ENCODE results near the gene DCTD. TPM values are rescaled to one million over a fixed set of nuclear protein-coding genes. Genes with fewer than 3 reads are reported as not detected.

The DCTD gene
- total and polyA plus RNA-seq, 10 of the 15 experiments (the other 5 are each of a cell fraction or from before 2014, with no cell fraction given): 37.8 to 137 (median 92.1) TPM

- TF ChIP-seq STAT1 (conservative IDR thresholded peaks at IDR 0.05): no peak
- TF ChIP-seq ASH2L (IDR thresholded peaks at IDR 0.05; ENCODE audit: borderline replicate concordance, low read depth): no peak
- TF ChIP-seq LARP7 (IDR thresholded peaks at IDR 0.05): no peak
- TF ChIP-seq NFYA (IDR thresholded peaks at IDR 0.05; ENCODE audit: borderline replicate concordance, low read depth, low read length): no peak
Observed at GRCh38 chr4:182944484-182945213, 27.5 kb upstream of the DCTD start (continued).

GRCh38 chr4:182939680-182940079 is 22.5 kb upstream of the DCTD start:
- ChIA-PET POLR2A (interaction anchor here (1.0 kb wide), 1 partner anchor 36 kb away, joined by 3 read pairs; no protein-coding TSS in a partner anchor), CTCF (interaction anchor here (0.5 to 5.5 kb wide), 14 partner anchors 10 to 324 kb away, joined by 3 to 159 read pairs (median 8); no protein-coding TSS in a partner anchor), SMC1A (ENCODE audit: uncharacterized antibody, unreplicated experiment) (interaction anchor here (0.9 to 5.5 kb wide), 11 partner anchors 14 to 468 kb away, joined by 3 to 66 read pairs (median 9); no protein-coding TSS in a partner anchor), RAD21 (ENCODE audit: unreplicated experiment) (interaction anchor here (0.9 to 3.6 kb wide), 7 partner anchors 37 to 322 kb away, joined by 3 to 35 read pairs (median 5); no protein-coding TSS in a partner anchor)
- no peak for FAIRE-seq
- ATAC-seq: no peak
- Histone ChIP-seq H3K4me2 (ENCODE audit: control insufficient read depth, insufficient read depth) (no peak overlapping the region), H3K27me3 (replicated peaks in 1 of 2; ENCODE audit: control insufficient read depth in 2 of 2, insufficient read depth in 2 of 2, low read length in 1 of 2) (no peaks in the 10 kb centered on the region), H3K36me3 (ENCODE audit: control insufficient read depth in 2 of 2, insufficient read depth in 2 of 2, low read length in 1 of 2) (no peaks in the 10 kb centered on the region), H3K9ac (ENCODE audit: control insufficient read depth, insufficient read depth, low read length) (no peak overlapping the region), H3K9me3 (replicated peaks; ENCODE audit: control insufficient read depth, insufficient read depth, low read length) (no peaks in the 10 kb centered on the region), H3K79me2 (ENCODE audit: control insufficient read depth, insufficient read depth, low read length) (no peaks in the 10 kb centered on the region), H2AFZ (ENCODE audit: control insufficient read depth, low read depth, low read length) (no peak overlapping the region), H4K20me1 (ENCODE audit: control insufficient read depth, insufficient read depth) (no peaks in the 10 kb centered on the region), H3K27ac (ENCODE audit: control insufficient read depth, insufficient read depth) (no peak overlapping the region), H3K4me3 (no peak overlapping the region), H3K4me1 (ENCODE audit: control insufficient read depth, insufficient read depth, low read length) (0 out of 2 replicates have a peak, but pooled peaks cover 3% of the 10 kb centered on the region)
- intact Hi-C loops (cut with micrococcal nuclease; ENCODE audit: unreplicated experiment): loop anchor here (10.0 kb wide), 1 partner anchor 465 kb away; no protein-coding TSS in a partner anchor
- 49% methylated on average over 9 of the region's 9 CpGs for WGBS (ENCODE audit: insufficient coverage, insufficient replicate concordance, low lambda C conversion rate, missing lambda C conversion rate)
- in situ Hi-C loops (cut with MboI): loop anchor here (5.0 kb wide), 2 partner anchors 133 to 313 kb away; no protein-coding TSS in a partner anchor
- no peak for DNase-seq (ENCODE audit: low read depth, low spot score)
- no peak for TF ChIP-seq TCF12 (IDR thresholded peaks at IDR 0.05; ENCODE audit: low read depth, low read length)
- TF ChIP-seq PRDM15 (CRISPR knock-in tag; IDR thresholded peaks at IDR 0.05): no peak
- no peak for TF ChIP-seq BACH1 (IDR thresholded peaks at IDR 0.05; ENCODE audit: borderline replicate concordance)
- no peak for TF ChIP-seq E2F4 (IDR thresholded peaks at IDR 0.05; ENCODE audit: low read depth, low read length)
- TF ChIP-seq TAF1 (IDR thresholded peaks at IDR 0.05; ENCODE audit: borderline replicate concordance, low read depth, low read length): no peak
- TF ChIP-seq IKZF2 (IDR thresholded peaks at IDR 0.05): no peak
- BruUV-seq (replicated peaks): no TSS peak
